ENCODE results near the gene PLEKHG4B.
A peak's percentile ranks its signal among the peaks of the same experiment; 100 is the strongest.

PLEKHG4B gene

GRCh38 chr5:173392-174290 is 81.7 kb downstream of the PLEKHG4B start:
- DNase-seq: peak; percentile 45

- no peak for DNase-seq
Measured at GRCh38 chr5:174291-174600, 82.3 kb downstream of the PLEKHG4B start.

- DNase-seq: no peak
Measured at GRCh38 chr5:174876-175465, 83.0 kb downstream of the PLEKHG4B start.

DNA sequence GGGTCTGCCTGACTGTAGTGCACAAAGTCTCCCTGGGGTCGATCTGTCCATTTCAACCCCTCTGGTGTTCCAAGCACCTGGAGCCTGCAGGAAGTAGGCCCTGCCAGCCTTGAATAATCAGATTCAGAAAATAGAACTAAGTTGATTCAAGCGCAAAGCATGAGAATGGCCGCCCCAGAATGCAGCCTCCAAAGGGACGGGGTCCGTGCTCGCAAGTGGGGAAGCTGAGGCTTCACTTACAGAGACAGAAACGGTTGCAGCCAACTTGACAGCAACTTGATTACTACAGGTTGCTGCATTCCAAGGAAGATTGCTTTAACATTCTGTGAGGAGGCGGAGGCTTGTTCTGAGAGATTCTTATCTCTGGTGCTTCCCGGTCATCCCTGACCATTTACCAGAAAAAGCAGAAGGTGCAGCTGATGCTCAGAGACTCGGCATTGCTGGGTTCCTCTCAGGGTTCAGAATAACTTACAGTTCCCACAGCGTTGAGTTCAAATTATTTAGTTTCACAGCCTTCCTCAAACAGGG is 84.4 kb downstream of the PLEKHG4B start:
- no peak for DNase-seq

- no peak for DNase-seq
Measured at GRCh38 chr5:178110-178509, 86.1 kb downstream of the PLEKHG4B start.

DNA sequence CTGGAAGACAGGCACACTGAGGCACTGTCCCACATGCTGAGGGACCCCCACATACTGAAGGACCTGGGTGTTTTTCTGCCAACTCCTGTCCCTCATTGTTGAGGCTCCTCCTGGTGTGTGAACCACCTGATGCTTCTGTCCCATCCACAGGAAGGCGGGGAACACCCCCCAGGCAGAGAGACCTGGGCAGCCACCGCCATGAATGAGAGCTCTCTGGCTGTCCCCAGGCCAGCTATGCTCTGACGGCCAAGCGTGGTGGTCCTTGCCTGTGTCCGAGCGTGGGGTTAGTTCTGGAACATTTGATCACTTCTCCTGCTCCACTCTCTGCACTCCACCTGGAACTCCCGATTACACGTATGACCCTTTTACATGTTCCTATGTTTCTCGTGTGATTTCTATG is 87.4 kb downstream of the PLEKHG4B start:
- DNase-seq: no peak

DNA sequence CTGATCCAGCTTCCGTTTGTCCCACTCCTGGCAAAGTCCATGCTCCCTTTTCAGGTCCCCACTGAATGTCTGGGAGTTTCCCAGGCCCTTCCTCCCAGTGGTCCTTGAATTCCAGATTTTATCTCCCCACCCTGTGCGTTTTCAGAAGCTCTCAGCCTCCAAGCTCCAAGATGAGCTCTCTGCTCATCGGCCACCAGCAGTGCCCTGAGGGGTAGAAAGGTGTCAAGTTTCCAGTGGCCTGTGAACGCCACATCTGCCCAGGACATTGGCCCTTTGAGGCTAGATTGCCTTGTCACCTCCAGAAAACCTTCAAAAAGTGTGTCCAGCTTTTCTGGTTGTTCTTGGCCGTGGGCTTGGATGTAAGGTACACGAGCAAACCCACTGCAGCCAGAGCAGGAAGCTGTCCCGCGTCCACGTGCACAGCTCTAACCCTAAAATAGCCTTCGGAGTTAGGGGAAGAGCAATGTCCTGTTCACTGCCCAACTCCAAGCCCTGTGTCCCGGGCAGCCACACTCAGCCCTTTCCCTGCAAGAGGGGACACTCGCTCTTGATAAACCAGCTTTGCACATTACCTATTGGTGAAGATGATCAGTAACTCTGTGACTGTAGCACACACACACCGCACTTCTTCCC is 88.4 kb downstream of the PLEKHG4B start:
- no peak for DNase-seq

DNA sequence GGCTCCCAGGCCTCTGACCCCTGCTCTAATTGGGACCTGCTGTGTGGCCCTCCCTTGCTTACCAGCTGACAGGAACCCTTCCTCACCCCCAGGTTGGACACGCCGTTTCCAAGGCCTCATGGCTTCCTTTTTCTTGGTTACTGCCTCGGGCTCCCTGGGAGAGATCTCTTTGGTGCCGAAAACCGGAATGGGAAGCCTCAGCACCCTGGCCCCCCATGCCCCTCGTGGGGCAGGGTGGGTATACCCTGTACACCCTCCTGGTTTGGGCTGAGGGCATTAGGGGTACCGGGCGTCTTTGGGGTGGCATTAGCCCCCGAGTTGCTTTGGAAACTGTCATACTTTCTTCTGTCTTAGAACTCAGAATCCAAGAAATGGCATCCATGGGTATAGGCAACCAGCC is 89.2 kb downstream of the PLEKHG4B start:
- DNase-seq: no peak

GRCh38 chr5:181566-181965 is 89.6 kb downstream of the PLEKHG4B start:
- no peak for DNase-seq

- DNase-seq: no peak
Measured at GRCh38 chr5:182126-182525, 90.2 kb downstream of the PLEKHG4B start.

DNA sequence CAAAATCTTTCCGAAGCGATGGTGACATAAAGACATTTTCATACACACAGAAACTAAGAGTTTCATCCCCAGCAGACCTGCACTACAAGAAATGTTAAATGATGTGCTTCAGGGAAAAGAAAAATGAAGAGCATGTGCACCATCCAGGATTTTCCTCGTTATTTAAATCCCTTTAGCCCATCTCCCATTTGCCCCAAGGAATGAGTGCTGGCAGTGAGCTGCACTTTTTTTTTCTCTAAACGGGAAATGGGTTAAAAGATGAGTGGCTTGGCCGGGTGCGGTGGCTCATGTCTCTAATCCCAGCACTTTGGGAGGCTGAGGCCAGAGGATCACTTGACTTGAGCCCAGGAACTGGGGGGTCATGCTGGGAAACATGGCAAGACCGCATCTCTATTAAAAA is 92.5 kb downstream of the PLEKHG4B start:
- no peak for DNase-seq

DNA sequence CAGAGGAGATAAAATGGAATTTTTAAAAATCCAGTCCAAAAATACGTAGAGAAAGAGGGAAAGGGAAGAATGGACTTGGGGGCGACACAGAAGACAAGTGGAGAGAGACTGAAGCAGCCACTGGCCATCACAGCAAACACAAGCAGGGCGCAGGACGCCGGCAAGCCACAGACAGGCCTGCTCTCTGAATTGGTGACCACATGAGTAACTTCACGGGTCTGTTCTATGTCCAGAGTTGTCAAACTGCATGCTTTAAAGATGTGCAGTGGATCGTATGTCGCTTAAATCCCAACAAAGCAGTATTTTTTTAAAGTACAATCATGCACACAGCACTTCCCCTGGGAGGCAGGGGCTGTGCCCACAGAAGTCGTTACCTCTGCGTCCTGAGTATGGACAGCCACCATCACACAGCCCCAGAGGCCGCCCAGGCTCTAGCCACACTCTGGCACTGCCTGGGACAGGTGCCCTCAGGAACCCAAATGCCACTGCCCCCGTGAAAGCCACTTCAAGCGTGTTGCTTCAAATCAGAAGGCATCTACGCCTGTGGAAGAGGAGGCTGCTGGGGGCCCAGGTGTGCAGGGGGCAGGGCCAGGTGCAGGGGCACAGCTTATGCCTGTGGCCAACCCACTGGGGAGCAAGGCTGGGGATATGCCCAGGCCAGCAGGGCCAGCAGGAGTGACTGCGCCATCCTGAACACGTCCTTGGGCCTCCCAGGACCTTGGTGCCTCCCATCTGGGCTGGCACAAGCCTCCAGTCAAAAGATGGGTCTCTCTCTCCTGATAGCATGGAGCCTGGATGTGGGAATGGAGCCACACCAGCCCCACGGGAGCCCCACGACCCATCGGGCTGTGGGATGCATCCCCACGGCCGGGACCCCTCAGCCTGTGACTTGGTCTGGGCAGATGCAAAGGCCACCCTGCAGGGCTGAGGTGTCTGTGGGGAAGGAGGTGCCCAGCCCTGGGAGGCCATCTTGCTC is 93.4 kb downstream of the PLEKHG4B start:
- DNase-seq: no peak

GRCh38 chr5:186091-187041 is 94.4 kb downstream of the PLEKHG4B start:
- no peak for DNase-seq

- DNase-seq: no peak
Measured at GRCh38 chr5:187042-187431, 95.1 kb downstream of the PLEKHG4B start.

DNA sequence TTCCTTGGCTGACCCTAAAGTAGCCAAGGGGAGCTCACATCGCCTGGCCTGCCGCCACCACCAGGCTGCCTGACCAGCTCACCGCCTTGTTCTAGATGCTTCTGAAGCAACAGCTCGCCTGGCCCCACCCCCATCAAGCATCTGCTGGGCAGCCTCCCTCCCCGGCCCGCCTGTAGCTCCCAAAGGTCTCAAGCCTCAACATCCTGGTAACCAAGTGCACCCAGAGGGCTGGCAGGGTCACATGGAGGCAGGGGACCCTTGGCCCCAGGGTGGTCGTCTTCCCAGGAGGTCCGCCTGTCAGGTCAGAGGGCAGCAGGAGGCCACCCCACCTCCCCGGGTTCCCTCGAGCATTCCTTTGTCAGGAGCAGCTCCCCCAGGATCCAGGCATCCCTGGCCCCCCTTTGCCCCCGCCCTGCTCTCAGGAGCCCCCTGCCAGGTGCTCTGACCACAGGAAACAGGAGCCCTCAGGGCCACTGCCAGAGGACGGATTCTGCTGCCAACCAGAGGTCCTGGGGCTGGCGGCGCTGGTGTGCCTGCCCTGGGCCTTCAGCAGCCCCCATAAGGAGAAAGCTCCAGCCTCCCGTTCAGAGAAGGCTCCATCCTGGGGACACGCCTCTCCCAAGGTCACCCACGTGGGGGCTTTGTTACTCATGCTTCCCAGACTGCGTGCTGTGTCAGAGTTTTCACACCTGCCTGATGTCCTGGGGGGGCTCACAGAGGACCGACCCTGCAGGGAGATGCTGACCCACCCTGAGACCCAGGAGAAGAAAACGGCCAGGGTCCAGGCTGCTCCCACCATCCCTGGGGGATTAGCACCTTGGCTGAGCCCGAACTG is 95.9 kb downstream of the PLEKHG4B start:
- DNase-seq: peak; percentile 52

- peak; percentile 94 for DNase-seq
Measured at GRCh38 chr5:188488-189481, 96.8 kb downstream of the PLEKHG4B start.

DNA sequence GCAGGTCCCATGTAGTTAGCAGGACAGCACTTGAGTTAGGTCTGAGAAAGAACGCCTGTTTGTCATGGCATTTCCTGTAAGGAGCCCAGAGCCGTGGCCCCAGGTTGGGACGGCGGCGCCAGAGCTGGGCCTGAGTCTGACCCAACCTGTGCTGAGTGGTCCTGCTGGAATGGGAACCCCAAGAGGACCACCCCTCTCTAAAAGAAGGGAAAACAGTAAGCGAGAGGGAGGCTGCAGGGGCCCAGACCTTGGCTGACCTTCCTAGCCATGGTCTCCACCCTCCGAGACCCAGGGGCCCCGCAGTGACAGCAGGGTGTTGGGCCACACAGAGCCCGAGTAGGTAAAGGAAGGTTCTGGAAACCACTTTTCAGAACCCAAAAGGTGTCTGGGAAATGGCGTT is 97.5 kb downstream of the PLEKHG4B start:
- peak; percentile 44 for DNase-seq

DNA sequence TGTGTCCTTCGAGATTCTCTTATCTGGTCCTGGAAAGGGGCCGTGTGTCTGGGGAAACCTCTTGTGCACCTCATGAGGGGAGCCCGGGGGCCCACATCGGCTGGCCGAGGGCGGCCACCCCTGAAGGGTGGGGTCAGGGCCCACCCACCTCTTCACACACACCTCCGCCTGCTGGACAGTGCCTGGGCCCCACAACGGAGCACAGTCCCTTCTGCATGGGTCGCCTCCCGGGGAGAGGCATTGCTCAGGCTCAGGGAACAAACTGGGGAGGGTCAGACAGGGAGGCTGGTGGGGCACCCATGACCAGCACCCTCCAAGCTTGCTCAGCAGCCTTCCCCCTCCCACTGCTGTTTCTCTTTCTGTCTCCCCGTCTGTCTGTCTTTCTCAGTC is 98.0 kb downstream of the PLEKHG4B start:
- DNase-seq: peak; percentile 58

GRCh38 chr5:190366-191035 is 98.5 kb downstream of the PLEKHG4B start:
- peak; percentile 46 for DNase-seq

Data from activated effector memory CD4-positive, alpha-beta T cell treated with anti-CD3 and anti-CD28 coated beads, Interleukin-2, amount 50 U/mL, for 16 hours (primary cell).